Measurements from ENCODE around the gene CIT. TPM values are rescaled to one million over a fixed set of nuclear protein-coding genes. Genes with fewer than 3 reads are reported as not detected.

The CIT gene
- total and polyA plus RNA-seq, 2 donors (not counting 3 experiments of a cell fraction or from before 2014, with no cell fraction given): 13.3 to 61.8 TPM

DNA sequence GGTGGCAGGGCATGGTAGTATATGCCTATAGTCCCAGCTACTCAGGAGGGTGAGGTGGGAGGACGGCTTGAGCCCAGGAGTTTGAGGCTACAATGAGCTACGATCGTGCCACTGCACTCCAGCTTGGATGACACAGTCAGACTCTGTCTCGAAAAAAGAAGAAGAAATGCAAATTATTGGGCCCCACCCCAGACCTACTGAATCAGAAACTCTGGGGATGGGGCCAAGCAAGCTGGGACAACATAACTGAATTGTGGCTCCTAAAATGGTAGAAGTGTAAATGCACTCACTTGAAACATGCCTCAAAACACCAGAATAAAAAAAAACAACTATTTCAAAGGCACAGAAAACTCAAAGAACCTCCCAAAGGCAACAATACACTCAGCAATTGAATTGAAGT is 37.0 kb downstream of the CIT start:
- intact Hi-C loops (cut with micrococcal nuclease): no loop called here
- no peaks in the 10 kb centered on the region for H3K27me3 ChIP-seq (ENCODE audit: control insufficient read depth in 2 of 2, insufficient read depth in 2 of 2, low read length in 2 of 2)
- no peaks in the 10 kb centered on the region for H3K9me1 ChIP-seq (replicated peaks; ENCODE audit: control insufficient read depth, extremely low read depth, insufficient read depth, low read length)
- BruUV-seq (replicated peaks): no TSS peak
- TF ChIP-seq JUN (IDR thresholded peaks at IDR 0.05; ENCODE audit: borderline replicate concordance, insufficient read depth, insufficient read length, low read depth): no peak
- TF ChIP-seq POLR2AphosphoS5 (IDR thresholded peaks at IDR 0.05; ENCODE audit: insufficient read depth, low read depth, low read length): no peak
- TF ChIP-seq POLR2A (IDR thresholded peaks at IDR 0.05; ENCODE audit: low read depth, low read length): no peak
- TF ChIP-seq MAX (IDR thresholded peaks at IDR 0.05; ENCODE audit: insufficient read depth, insufficient read length): no peak
- TF ChIP-seq FOS (IDR thresholded peaks at IDR 0.05; ENCODE audit: borderline replicate concordance, insufficient read depth, low read length): no peak
- TF ChIP-seq GATA2 (IDR thresholded peaks at IDR 0.05; ENCODE audit: insufficient read depth, insufficient read length, low read depth, low read length): no peak
- TF ChIP-seq, protein P1, sequence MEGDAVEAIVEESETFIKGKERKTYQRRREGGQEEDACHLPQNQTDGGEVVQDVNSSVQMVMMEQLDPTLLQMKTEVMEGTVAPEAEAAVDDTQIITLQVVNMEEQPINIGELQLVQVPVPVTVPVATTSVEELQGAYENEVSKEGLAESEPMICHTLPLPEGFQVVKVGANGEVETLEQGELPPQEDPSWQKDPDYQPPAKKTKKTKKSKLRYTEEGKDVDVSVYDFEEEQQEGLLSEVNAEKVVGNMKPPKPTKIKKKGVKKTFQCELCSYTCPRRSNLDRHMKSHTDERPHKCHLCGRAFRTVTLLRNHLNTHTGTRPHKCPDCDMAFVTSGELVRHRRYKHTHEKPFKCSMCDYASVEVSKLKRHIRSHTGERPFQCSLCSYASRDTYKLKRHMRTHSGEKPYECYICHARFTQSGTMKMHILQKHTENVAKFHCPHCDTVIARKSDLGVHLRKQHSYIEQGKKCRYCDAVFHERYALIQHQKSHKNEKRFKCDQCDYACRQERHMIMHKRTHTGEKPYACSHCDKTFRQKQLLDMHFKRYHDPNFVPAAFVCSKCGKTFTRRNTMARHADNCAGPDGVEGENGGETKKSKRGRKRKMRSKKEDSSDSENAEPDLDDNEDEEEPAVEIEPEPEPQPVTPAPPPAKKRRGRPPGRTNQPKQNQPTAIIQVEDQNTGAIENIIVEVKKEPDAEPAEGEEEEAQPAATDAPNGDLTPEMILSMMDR (IDR thresholded peaks at IDR 0.05; ENCODE audit: extremely low read depth in 1 of 2, insufficient read depth in 1 of 2, low read depth in 1 of 2, low read length in 2 of 2): no peak
- no peak for TF ChIP-seq MYC (IDR thresholded peaks at IDR 0.05; ENCODE audit: low read depth, low read length)
- TF ChIP-seq EZH2 (IDR thresholded peaks at IDR 0.05; ENCODE audit: borderline replicate concordance, low read depth, low read length, severe bottlenecking): no peak
- DNase-seq (ENCODE audit: low read depth, low spot score) (no peak), FAIRE-seq (no peak)
- H3K4me1 ChIP-seq (ENCODE audit: control insufficient read depth, extremely low read depth, insufficient read depth, low read length): no peaks in the 10 kb centered on the region
- no peak overlapping the region for H3K9ac ChIP-seq (replicated peaks; ENCODE audit: extremely low read depth, insufficient read depth, low read length)
- H3K4me3 ChIP-seq (replicated peaks in 1 of 3; ENCODE audit: insufficient read depth in 1 of 3, low read depth in 1 of 3, low read length in 3 of 3): no peak overlapping the region
- no peak overlapping the region for H3K27ac ChIP-seq (ENCODE audit: insufficient read depth, low read depth, low read length)
- H3K4me2 ChIP-seq (ENCODE audit: insufficient read depth, low read length): no peak overlapping the region
- H3K36me3 ChIP-seq (ENCODE audit: control insufficient read depth in 2 of 2, extremely low read depth in 1 of 2, insufficient read depth in 2 of 2, low read length in 2 of 2): no peaks in the 10 kb centered on the region
- peaks cover 10% of the 10 kb centered on the region for H3K79me2 ChIP-seq (ENCODE audit: control insufficient read depth, insufficient read depth, low read length)
- ChIA-PET POLR2A (no interaction called here), CTCF (no interaction called here)
- no peaks in the 10 kb centered on the region for H4K20me1 ChIP-seq (replicated peaks; ENCODE audit: control insufficient read depth, extremely low read depth, insufficient read depth, low read length)
- dilution Hi-C loops (cut with MboI; ENCODE audit: extremely low pct_ligation_motif_present, low sequenced_read_pairs): no loop called here
- no peak overlapping the region for H2AFZ ChIP-seq (ENCODE audit: low read depth, low read length)
- H3K9me3 ChIP-seq (replicated peaks; ENCODE audit: control insufficient read depth, insufficient read depth, low read length): no peaks in the 10 kb centered on the region
